ENCODE data around the gene NDUFAF7.
"Not testable (repeated sequence)": the region's sequence is repeated elsewhere in the genome, so short reads cannot be mapped to it uniquely, and the experiment has no call there.

NDUFAF7 gene

DNA sequence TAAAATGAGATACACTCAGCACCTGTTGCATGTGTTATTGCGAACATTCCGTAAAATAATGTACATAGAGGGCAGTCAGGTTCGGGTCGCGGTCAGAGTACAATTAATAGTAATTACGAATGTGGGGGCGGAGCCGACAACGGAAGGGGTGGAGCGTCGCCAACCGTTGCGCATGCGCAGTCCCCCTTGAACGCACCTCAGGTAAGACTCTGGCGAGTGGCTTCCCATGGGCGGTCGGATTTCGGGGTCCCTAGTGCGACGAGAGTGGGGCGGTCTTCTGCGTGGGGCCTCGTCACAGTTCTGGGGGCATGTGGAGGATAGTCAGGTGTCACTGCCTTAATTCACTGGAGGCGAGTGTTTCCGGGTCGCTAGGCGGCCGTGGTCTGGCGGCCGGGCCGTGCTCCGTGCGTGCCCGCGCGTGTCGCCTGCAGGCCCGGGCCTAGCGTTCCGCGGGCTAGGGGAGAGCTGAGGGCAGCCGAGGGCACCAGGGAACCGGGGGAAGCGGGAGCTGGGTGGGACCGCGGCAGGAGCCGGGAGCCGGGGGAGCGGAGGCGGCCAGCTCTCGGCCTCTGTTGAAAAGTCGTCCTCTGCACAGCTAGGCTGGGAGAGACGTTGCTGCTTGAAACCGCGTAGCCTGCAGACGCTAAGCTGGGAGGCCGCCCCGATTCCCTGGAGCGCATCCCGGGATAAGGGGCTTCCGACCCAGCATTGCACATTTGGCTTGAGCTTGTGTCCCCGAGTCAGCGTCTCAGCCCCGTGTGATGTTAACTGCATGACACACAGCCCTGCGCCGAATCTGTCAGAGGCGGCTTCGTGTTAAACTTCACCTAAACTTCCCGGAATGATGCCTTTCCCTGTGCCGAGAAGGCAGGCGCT lies 34.9 kb upstream of the NDUFAF7 start, which contains the start of gene CEBPZOS:
CEBPZOS (plus strand) TSS at position 177 of the 876 bp plus-strand sequence. CDS start 3,209 bp downstream, outside the sequence.
- no peaks in the 10 kb centered on the region for H3K9me3 ChIP-seq (ENCODE audit: control insufficient read depth, insufficient read depth, low read length)
- no peak for DNase-seq (ENCODE audit: low read depth, low spot score)
- no CpG with 5 or more reads among the region's 72 CpGs for WGBS (ENCODE audit: insufficient coverage, insufficient read length)
- peaks cover 3% of the 10 kb centered on the region for H3K4me1 ChIP-seq (ENCODE audit: control insufficient read depth, insufficient read depth, low read length)
- peak within 1 kb of the TSS; percentile 83 for H3K4me3 ChIP-seq (ENCODE audit: low read length)
- no peak within 1 kb of the TSS for H3K27ac ChIP-seq (ENCODE audit: low read length)
- H3K36me3 ChIP-seq (ENCODE audit: control insufficient read depth, insufficient read depth, low read length), result no peaks in the 10 kb centered on the region; the same call in 1 of the 2 replicates
- H3K27me3 ChIP-seq (ENCODE audit: control insufficient read depth, insufficient read depth, low read length), result no peaks in the 10 kb centered on the region

DNA sequence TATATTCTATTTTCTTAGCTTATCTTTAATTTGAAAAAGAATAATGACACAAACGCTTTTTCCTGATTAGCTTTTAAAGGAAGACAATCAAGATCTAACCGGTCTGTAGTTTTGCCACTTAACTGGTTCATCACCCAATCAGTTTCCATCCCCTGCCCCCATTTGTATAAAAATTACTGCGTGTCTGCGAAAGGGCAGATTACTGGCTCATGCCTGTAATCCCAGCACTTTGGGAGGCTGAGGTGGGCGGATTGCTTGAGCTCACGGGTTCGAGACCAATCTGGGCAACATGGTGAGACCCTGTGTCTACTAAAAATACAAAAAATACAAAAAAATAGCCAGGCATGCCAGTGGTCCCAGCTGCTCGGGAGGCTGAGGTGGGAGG lies 32.8 kb upstream of the NDUFAF7 start:
- Histone ChIP-seq H3K9me3 (ENCODE audit: control insufficient read depth, insufficient read depth, low read length) (peaks cover 2% of the 10 kb centered on the region; the same call in 1 of the 2 replicates), H3K4me1 (ENCODE audit: control insufficient read depth, insufficient read depth, low read length) (no peaks in the 10 kb centered on the region; the same call in 1 of the 2 replicates), H3K36me3 (ENCODE audit: control insufficient read depth, insufficient read depth, low read length) (peaks cover 6% of the 10 kb centered on the region; the same call in 1 of the 2 replicates), H3K27ac (ENCODE audit: low read length) (no peak overlapping the region), H3K27me3 (ENCODE audit: control insufficient read depth, insufficient read depth, low read length) (no peaks in the 10 kb centered on the region), H3K4me3 (ENCODE audit: low read length) (no peak overlapping the region)
- no CpG with 5 or more reads among the region's 8 CpGs for WGBS (ENCODE audit: insufficient coverage, insufficient read length)
- DNase-seq (ENCODE audit: low read depth, low spot score), result no peak

DNA sequence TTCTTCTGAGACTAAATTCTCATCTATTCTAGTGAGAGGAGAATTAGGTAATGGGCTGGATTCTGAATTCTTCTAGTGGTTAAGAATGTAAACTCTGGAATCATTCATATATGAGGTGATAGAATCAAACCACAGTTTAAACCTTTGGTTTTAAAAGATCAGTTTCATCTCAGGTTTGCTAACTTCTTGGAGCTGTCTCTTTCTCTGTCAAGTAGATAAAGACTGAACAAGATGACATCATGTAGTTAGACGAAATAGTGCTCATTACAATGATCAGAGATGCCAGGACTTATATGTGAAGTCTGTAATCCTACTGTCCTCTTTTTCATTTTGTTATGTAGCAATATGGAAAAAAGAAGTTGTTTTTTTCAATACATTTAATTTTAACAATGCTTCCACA lies 30.2 kb upstream of the NDUFAF7 start:
- Histone ChIP-seq H3K4me3 (ENCODE audit: low read length) (no peak overlapping the region), H3K9me3 (ENCODE audit: control insufficient read depth, insufficient read depth, low read length) (peaks cover 2% of the 10 kb centered on the region; the same call in 1 of the 2 replicates), H3K4me1 (ENCODE audit: control insufficient read depth, insufficient read depth, low read length) (no peaks in the 10 kb centered on the region; the same call in 1 of the 2 replicates), H3K36me3 (ENCODE audit: control insufficient read depth, insufficient read depth, low read length) (peaks cover 13% of the 10 kb centered on the region; the same call in 1 of the 2 replicates), H3K27me3 (ENCODE audit: control insufficient read depth, insufficient read depth, low read length) (no peaks in the 10 kb centered on the region), H3K27ac (ENCODE audit: low read length) (no peak overlapping the region)
- DNase-seq (ENCODE audit: low read depth, low spot score), result no peak
- WGBS (ENCODE audit: insufficient coverage, insufficient read length), result no CpG with 5 or more reads among the region's 1 CpG

DNA sequence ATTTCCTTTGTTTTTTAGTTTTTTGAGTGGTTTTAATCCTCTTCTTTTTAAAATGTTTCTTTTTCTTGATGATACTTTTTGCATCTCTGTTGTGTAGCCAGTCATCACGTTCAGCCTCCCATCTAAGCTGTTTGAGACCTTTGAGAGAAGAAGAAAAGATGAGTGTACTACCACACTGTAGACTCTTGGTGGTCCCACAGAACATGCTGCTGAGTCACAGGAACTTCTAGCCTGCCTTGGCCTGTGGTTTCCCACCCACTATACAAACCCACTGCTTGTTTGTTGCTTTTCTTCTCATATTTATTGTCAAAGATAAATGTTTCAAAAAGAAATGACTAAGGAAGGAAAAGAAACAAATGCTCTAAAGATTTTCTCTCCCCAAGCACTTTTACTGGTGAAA lies 29.7 kb upstream of the NDUFAF7 start:
- H3K9me3 ChIP-seq (ENCODE audit: control insufficient read depth, insufficient read depth, low read length), result peaks cover 2% of the 10 kb centered on the region; the same call in 1 of the 2 replicates
- WGBS (ENCODE audit: insufficient coverage, insufficient read length), result no CpG with 5 or more reads among the region's 1 CpG
- H3K36me3 ChIP-seq (ENCODE audit: control insufficient read depth, insufficient read depth, low read length), result peaks cover 15% of the 10 kb centered on the region; the same call in 1 of the 2 replicates
- no peak for DNase-seq (ENCODE audit: low read depth, low spot score)
- H3K27me3 ChIP-seq (ENCODE audit: control insufficient read depth, insufficient read depth, low read length), result no peaks in the 10 kb centered on the region
- no peak overlapping the region for H3K4me3 ChIP-seq (ENCODE audit: low read length)
- no peak overlapping the region for H3K27ac ChIP-seq (ENCODE audit: low read length)
- no peaks in the 10 kb centered on the region; the same call in 1 of the 2 replicates for H3K4me1 ChIP-seq (ENCODE audit: control insufficient read depth, insufficient read depth, low read length)

DNA sequence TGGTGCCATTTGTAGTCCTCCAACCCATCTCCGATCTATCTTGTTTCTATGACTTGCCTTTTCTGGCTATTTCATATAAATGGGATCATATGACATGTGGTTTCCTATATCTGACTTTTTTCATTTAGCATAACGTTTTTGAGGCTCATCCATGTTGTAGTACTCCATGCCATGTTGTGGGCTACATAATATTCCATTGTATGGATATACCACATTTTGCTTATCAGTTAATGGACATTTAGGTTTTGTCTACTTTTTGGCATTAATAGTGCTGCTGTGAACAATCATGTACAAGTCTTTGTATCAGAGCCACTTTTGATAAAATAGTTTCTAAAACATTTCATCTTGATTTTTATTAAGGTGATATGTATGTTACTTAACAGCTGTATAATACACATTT lies 27.8 kb upstream of the NDUFAF7 start:
- Histone ChIP-seq H3K36me3 (ENCODE audit: control insufficient read depth, insufficient read depth, low read length) (peaks cover 18% of the 10 kb centered on the region; the same call in 1 of the 2 replicates), H3K27me3 (ENCODE audit: control insufficient read depth, insufficient read depth, low read length) (no peaks in the 10 kb centered on the region), H3K27ac (ENCODE audit: low read length) (no peak overlapping the region), H3K9me3 (ENCODE audit: control insufficient read depth, insufficient read depth, low read length) (peaks cover 2% of the 10 kb centered on the region; the same call in 1 of the 2 replicates), H3K4me3 (ENCODE audit: low read length) (no peak overlapping the region), H3K4me1 (ENCODE audit: control insufficient read depth, insufficient read depth, low read length) (no peaks in the 10 kb centered on the region)
- no CpG with 5 or more reads among the region's 2 CpGs for WGBS (ENCODE audit: insufficient coverage, insufficient read length)
- DNase-seq (ENCODE audit: low read depth, low spot score), result no peak

DNA sequence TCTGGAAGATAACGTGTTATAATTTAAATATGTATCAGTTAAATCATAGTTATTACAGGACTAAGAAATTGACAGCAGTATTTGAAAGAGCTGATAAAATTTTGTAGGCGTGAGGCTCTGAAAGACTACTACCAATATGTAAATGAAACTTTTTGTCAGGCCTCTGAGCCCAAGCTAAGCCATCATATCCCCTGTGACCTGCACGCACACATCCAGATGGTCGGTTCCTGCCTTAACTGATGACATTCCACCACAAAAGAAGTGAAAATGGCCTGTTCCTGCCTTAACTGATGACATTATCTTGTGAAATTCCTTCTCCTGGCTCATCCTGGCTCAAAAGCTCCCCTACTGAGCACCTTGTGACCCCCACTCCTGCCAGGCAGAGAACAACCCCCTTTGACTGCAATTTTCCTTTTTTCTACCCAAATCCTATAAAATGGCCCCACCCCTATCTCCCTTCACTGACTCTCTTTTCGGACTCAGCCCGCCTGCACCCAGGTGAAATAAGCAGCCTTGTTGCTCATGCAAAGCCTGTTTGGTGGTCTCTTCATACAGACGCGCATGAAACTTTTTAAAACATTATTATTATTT lies 26.3 kb upstream of the NDUFAF7 start:
- H3K27ac ChIP-seq (ENCODE audit: low read length), result peak overlapping the region; percentile 74
- DNase-seq (ENCODE audit: low read depth, low spot score); H3K27me3 ChIP-seq (ENCODE audit: control insufficient read depth, insufficient read depth, low read length); H3K9me3 ChIP-seq (ENCODE audit: control insufficient read depth, insufficient read depth, low read length); H3K4me1 ChIP-seq (ENCODE audit: control insufficient read depth, insufficient read depth, low read length); H3K4me3 ChIP-seq (ENCODE audit: low read length): not testable (repeated sequence)
- H3K36me3 ChIP-seq (ENCODE audit: control insufficient read depth, insufficient read depth, low read length), result peaks cover 25% of the 10 kb centered on the region; the same call in 1 of the 2 replicates
- WGBS (ENCODE audit: insufficient coverage, insufficient read length), result no CpG with 5 or more reads among the region's 8 CpGs

DNA sequence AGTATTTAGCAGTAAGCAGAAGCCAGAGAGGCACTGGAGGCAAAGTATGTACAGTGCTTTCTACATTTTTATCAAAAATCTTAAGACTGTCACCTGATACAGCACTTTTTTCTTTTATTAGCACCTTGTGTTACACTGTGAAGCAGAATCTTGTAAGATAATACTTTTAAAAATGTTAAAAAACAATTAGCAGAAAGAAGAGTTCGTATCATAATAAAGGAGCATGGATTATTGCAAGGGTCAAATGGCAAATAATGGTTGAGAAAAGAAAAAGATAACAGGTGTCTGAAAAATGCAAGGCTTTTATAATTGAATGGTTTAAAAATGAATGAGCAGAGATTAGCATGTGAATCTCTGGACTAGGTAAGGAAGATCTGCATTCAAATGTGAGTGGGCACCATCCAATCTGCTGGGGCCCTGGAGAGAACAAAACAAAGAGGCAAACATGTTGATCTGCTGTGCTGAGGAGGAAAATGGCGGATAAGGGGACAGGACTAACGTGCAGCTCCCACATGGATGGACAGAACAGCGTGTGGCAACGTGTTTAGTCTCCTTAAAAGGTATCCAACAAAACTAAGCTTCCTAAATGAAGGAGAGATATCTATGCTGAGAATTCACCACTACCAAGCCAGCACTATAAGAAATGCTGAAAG lies 25.6 kb upstream of the NDUFAF7 start:
- DNase-seq (ENCODE audit: low read depth, low spot score), result peak; percentile 83
- WGBS (ENCODE audit: insufficient coverage, insufficient read length), result no CpG with 5 or more reads among the region's 5 CpGs
- Histone ChIP-seq H3K27me3 (ENCODE audit: control insufficient read depth, insufficient read depth, low read length) (no peaks in the 10 kb centered on the region), H3K9me3 (ENCODE audit: control insufficient read depth, insufficient read depth, low read length) (peaks cover 2% of the 10 kb centered on the region; the same call in 1 of the 2 replicates), H3K27ac (ENCODE audit: low read length) (peak overlapping the region; percentile 74), H3K4me3 (ENCODE audit: low read length) (no peak overlapping the region), H3K36me3 (ENCODE audit: control insufficient read depth, insufficient read depth, low read length) (peaks cover 29% of the 10 kb centered on the region; the same call in 1 of the 2 replicates), H3K4me1 (ENCODE audit: control insufficient read depth, insufficient read depth, low read length) (no peaks in the 10 kb centered on the region)

DNA sequence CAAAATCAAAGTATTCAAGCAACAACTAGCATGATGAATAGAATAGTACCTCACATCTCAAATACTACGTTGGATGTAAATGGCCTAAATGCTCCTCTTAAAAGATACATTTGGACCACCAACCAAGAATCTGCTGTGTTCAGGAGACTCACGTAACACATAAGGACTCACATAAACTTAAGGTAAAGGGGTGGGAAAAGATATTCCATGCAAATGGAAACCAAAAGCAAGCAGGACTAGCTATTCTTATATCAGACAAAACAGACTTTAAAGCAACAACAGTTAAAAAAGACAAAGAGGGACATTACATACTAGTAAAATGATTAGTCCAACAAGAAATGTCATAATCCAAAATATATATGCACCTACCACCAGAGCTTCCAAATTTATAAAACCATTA lies 24.7 kb upstream of the NDUFAF7 start:
- not testable (repeated sequence) for H3K9me3 ChIP-seq (ENCODE audit: control insufficient read depth, insufficient read depth, low read length)

DNA sequence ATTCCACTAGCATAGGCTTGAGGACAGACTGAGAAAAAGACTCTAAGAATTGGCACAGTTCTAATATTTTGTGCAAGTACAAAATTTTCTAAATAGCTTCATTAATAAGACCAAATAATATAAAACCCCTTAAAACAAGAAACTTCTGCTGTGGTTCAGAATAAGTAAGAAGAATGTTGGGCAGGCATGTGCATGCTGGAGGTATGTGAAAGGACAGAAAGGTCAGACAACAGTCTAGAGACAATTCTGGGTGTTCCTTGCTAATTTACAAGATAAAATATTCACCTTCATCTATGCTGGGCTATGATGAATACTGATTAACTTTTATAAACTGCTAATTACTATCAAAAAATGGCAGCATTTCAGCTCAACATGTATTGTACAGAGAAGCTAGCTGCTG lies 20.2 kb upstream of the NDUFAF7 start:
- Histone ChIP-seq H3K4me3 (ENCODE audit: low read length) (no peak overlapping the region), H3K27ac (ENCODE audit: low read length) (no peak overlapping the region), H3K36me3 (ENCODE audit: control insufficient read depth, insufficient read depth, low read length) (peaks cover 34% of the 10 kb centered on the region; the same call in 1 of the 2 replicates), H3K9me3 (ENCODE audit: control insufficient read depth, insufficient read depth, low read length) (no peaks in the 10 kb centered on the region), H3K4me1 (ENCODE audit: control insufficient read depth, insufficient read depth, low read length) (no peaks in the 10 kb centered on the region), H3K27me3 (ENCODE audit: control insufficient read depth, insufficient read depth, low read length) (no peaks in the 10 kb centered on the region)
- DNase-seq (ENCODE audit: low read depth, low spot score), result no peak

More for the DNA sequence above, 24.7 kb upstream of the NDUFAF7 start:
- not testable (repeated sequence) for H3K4me3 ChIP-seq (ENCODE audit: low read length); H3K27ac ChIP-seq (ENCODE audit: low read length); H3K27me3 ChIP-seq (ENCODE audit: control insufficient read depth, insufficient read depth, low read length); DNase-seq (ENCODE audit: low read depth, low spot score); H3K4me1 ChIP-seq (ENCODE audit: control insufficient read depth, insufficient read depth, low read length)
- H3K36me3 ChIP-seq (ENCODE audit: control insufficient read depth, insufficient read depth, low read length), result peaks cover 36% of the 10 kb centered on the region; the same call in 1 of the 2 replicates
- WGBS (ENCODE audit: insufficient coverage, insufficient read length), result no CpG with 5 or more reads among the region's 2 CpGs

DNA sequence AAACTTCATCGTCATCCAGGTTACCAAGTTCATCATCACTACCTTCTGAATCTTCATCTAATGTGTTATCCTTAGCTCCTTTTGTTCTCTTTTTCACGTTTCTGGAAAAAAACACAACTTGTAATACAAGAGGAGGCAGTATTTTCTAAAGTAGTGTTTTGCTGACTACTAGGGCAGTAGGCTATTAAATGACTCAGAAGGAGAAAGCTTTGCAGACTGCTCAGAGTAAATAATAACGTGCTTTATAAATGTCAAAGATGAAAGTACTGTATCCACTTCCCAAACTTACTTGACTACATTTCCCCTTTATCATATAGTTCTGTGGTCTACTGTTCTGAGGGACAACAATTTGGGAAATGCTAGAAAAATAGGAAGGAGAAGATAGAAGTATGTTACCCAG lies 19.5 kb upstream of the NDUFAF7 start:
- Histone ChIP-seq H3K27ac (ENCODE audit: low read length) (no peak overlapping the region), H3K4me3 (ENCODE audit: low read length) (no peak overlapping the region), H3K27me3 (ENCODE audit: control insufficient read depth, insufficient read depth, low read length) (no peaks in the 10 kb centered on the region), H3K36me3 (ENCODE audit: control insufficient read depth, insufficient read depth, low read length) (peaks cover 31% of the 10 kb centered on the region; the same call in 1 of the 2 replicates), H3K4me1 (ENCODE audit: control insufficient read depth, insufficient read depth, low read length) (no peaks in the 10 kb centered on the region), H3K9me3 (ENCODE audit: control insufficient read depth, insufficient read depth, low read length) (no peaks in the 10 kb centered on the region)
- 100% methylated on average over 1 of the region's 3 CpGs for WGBS (ENCODE audit: insufficient coverage, insufficient read length)
- DNase-seq (ENCODE audit: low read depth, low spot score), result no peak

Data from iPS DF 6.9 (cell line).